Lower lobe of right lung (tissue), 2 donors: ENCODE data around the gene TMEM200A. TPM values are rescaled to one million over a fixed set of nuclear protein-coding genes. Genes with fewer than 3 reads are reported as not detected.

Experiments
- ATAC-seq, 2 donors: fragments of 200-7000 bp; cut with Tn5 transposase; one replicate each; pipeline ENCODE4 v1.9.1; 2020 to 2022; ENCODE audit warnings: mild to moderate bottlenecking in 2 of 2, moderate library complexity in 2 of 2
- DNase-seq: peaks from one replicate; pipeline ENCODE4 v3.0.0-alpha.2; 2020
- H3K27ac ChIP-seq: fragments of 200-600 bp; one replicate; pipeline ENCODE4 v1.8.0; 2022
- H3K27me3 ChIP-seq: fragments of 200-600 bp; one replicate; pipeline ENCODE4 v1.8.0; 2022; ENCODE audit warnings: low read depth
- H3K36me3 ChIP-seq: fragments of 200-600 bp; one replicate; pipeline ENCODE4 v1.8.0; 2022; ENCODE audit warnings: mild to moderate bottlenecking
- H3K4me1 ChIP-seq: fragments of 200-600 bp; one replicate; pipeline ENCODE4 v1.8.0; 2022
- H3K4me3 ChIP-seq: fragments of 200-600 bp; one replicate; pipeline ENCODE4 v1.8.0; 2022; ENCODE audit warnings: mild to moderate bottlenecking
- H3K9me3 ChIP-seq: fragments of 200-600 bp; one replicate; pipeline ENCODE4 v1.8.0; 2022
- intact Hi-C: fragments of 100-400 bp; cut with DNase I; formaldehyde crosslinking; loops from one replicate; pipeline ENCODE4 v1.11.0; 2022
- total RNA-seq: library from RNA; stranded (reverse); fragmentation: NEBNext Ultra II Directional; extraction: Animal tissue kit (Norgen Biotek cat#: 25700); gene quantifications from one replicate; pipeline ENCODE4 v1.2.1, GENCODE V29; 2021
- TF ChIP-seq, protein P1 (sequence below): fragments of 200-600 bp; IDR thresholded peaks from one replicate; pipeline ENCODE4 v1.8.0; 2022; ENCODE audit warnings: antibody characterized with exemption, mild to moderate bottlenecking
- donor health status: DM: no; HTN: yes; CAD: no; lungs with severe emphysema.

The TMEM200A gene
- total RNA-seq, 1 donor from 2014 or later, result 4.3 TPM

DNA sequence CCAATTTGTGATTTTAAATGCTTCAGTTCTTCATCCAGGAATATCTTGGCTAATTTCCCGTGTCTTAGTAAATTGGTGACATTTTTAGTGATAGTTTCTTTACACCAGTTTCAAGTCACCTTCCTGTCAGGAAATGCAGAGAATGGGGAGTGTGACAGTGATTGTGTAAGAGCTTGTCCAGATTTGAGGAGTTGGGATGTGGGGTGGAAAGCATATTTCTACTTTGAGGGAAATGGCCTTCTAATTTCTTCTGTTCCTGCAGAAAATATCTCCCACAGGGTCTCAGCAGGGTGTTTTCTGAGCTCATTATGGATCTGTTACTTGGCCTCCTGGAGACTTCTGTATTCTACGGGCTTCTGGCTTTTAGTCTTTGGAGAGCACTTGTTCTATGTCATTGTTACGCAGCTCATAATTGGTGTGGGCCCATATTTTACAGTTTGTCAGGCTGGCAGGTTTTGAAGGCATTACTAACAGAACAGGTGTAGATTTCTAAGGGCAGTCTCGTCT lies 65.6 kb downstream of the TMEM200A start:
- Histone ChIP-seq H3K4me1 (no peaks in the 10 kb centered on the region), H3K27ac (no peak overlapping the region), H3K9me3 (no peaks in the 10 kb centered on the region), H3K27me3 (no peaks in the 10 kb centered on the region), H3K36me3 (no peaks in the 10 kb centered on the region), H3K4me3 (no peak overlapping the region)
- no peak for DNase-seq
- no peak for ATAC-seq
- TF ChIP-seq, protein P1, sequence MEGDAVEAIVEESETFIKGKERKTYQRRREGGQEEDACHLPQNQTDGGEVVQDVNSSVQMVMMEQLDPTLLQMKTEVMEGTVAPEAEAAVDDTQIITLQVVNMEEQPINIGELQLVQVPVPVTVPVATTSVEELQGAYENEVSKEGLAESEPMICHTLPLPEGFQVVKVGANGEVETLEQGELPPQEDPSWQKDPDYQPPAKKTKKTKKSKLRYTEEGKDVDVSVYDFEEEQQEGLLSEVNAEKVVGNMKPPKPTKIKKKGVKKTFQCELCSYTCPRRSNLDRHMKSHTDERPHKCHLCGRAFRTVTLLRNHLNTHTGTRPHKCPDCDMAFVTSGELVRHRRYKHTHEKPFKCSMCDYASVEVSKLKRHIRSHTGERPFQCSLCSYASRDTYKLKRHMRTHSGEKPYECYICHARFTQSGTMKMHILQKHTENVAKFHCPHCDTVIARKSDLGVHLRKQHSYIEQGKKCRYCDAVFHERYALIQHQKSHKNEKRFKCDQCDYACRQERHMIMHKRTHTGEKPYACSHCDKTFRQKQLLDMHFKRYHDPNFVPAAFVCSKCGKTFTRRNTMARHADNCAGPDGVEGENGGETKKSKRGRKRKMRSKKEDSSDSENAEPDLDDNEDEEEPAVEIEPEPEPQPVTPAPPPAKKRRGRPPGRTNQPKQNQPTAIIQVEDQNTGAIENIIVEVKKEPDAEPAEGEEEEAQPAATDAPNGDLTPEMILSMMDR, result no peak
- intact Hi-C loops, result no loop called here

DNA sequence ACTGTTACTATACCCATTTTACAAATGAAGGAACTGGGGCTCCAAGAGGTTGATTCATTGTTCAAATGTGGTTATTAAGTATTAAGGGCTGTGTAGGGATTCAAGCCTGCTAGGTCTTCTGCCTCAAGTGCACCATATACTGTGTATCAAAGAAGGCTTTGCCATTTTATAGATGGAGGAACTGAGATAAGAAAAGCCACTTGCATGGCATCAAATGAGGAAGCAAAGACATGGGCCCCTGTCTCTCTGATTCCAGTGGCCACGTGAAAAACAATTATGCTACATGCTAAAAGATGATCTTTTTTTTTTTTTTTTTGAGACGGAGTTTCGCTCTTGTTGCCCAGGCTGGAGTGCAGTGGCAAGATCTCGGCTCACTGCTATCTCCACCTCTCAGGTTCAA lies 67.0 kb downstream of the TMEM200A start:
- Histone ChIP-seq H3K9me3 (no peaks in the 10 kb centered on the region), H3K27ac (no peak overlapping the region), H3K36me3 (no peaks in the 10 kb centered on the region), H3K4me3 (no peak overlapping the region), H3K27me3 (no peaks in the 10 kb centered on the region), H3K4me1 (no peaks in the 10 kb centered on the region)
- TF ChIP-seq, protein P1, result no peak
- intact Hi-C loops, result no loop called here
- DNase-seq (no peak), ATAC-seq (no peak)

DNA sequence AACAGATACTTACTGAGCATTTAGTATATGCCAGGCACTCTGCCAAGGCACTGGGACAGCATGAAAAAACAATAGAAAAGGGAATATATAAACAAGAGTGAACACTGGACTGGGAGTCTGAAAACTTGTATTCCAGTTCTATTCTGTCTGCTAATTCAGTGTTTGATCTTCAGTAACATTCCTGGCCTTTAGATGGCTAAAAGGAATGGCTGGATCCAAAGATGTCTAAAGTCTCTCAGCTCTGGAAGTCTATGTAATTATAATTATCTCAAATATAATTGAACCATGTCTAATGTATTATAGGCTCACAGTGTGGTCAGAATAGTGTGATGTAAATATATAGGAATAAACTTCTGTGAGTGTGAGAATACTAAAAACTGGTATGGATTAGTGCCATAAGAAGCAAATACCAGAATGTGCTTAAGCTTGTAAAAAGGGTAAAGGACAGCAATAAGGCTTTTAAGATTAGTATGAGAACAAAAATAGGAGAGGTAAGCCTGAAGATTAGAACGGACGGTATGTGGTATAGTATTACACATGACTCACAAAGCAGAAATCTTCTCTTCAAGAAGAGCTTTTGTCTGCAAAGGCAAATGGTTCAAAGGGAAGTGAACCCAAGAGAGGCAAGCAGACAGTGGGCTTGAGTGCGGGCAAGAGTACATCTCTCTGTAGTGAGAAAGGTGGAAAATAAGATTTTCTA lies 68.5 kb downstream of the TMEM200A start:
- Histone ChIP-seq H3K9me3 (no peaks in the 10 kb centered on the region), H3K27me3 (no peaks in the 10 kb centered on the region), H3K4me3 (no peak overlapping the region), H3K27ac (no peak overlapping the region), H3K4me1 (no peaks in the 10 kb centered on the region), H3K36me3 (no peaks in the 10 kb centered on the region)
- no peak for ATAC-seq
- intact Hi-C loops, result no loop called here
- no peak for DNase-seq
- TF ChIP-seq, protein P1, result no peak

- DNase-seq (no peak), ATAC-seq (no peak)
- no peaks in the 10 kb centered on the region for H3K27me3 ChIP-seq
- TF ChIP-seq, protein P1, result no peak
- intact Hi-C loops, result no loop called here
- no peaks in the 10 kb centered on the region for H3K4me1 ChIP-seq
- no peak overlapping the region for H3K27ac ChIP-seq
- H3K36me3 ChIP-seq, result no peaks in the 10 kb centered on the region
- H3K4me3 ChIP-seq, result no peak overlapping the region
- H3K9me3 ChIP-seq, result no peaks in the 10 kb centered on the region
Measured at GRCh38 chr6:130435181-130435580, 69.4 kb downstream of the TMEM200A start.

DNA sequence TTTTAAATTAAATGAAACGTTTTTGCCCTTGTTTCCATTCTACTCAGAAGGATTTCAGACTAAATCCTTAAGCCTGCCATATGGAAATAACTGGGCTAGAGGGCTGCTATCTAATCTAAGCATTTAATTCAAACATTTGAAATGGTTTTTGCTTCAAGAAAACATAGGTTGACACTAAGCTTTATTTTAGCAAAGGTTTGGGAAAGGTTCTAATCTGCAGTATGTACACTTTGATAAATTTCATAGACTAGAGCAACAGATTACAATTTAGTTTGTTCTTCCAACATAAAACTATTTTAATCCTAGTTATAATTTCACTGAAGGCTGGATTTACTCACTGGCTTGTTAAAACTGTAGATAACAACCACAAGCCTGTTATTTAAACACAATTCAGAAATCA lies 72.1 kb downstream of the TMEM200A start:
- DNase-seq (no peak), ATAC-seq (no peak)
- Histone ChIP-seq H3K4me3 (no peak overlapping the region), H3K27ac (no peak overlapping the region), H3K4me1 (no peaks in the 10 kb centered on the region), H3K36me3 (peaks cover 7% of the 10 kb centered on the region), H3K27me3 (no peaks in the 10 kb centered on the region), H3K9me3 (no peaks in the 10 kb centered on the region)
- TF ChIP-seq, protein P1, result no peak
- intact Hi-C loops, result no loop called here
